ENCODE measurements around the gene CSTPP1.

GRCh38 chr11:46984548-46984947 lies 48.0 kb downstream of the CSTPP1 start:
- no peak for TF ChIP-seq CTCF (IDR thresholded peaks at IDR 0.05; ENCODE audit: insufficient read depth, low read length)
- TF ChIP-seq POLR2AphosphoS5 (IDR thresholded peaks at IDR 0.05; ENCODE audit: low read depth), result no peak
- TF ChIP-seq, protein P1, sequence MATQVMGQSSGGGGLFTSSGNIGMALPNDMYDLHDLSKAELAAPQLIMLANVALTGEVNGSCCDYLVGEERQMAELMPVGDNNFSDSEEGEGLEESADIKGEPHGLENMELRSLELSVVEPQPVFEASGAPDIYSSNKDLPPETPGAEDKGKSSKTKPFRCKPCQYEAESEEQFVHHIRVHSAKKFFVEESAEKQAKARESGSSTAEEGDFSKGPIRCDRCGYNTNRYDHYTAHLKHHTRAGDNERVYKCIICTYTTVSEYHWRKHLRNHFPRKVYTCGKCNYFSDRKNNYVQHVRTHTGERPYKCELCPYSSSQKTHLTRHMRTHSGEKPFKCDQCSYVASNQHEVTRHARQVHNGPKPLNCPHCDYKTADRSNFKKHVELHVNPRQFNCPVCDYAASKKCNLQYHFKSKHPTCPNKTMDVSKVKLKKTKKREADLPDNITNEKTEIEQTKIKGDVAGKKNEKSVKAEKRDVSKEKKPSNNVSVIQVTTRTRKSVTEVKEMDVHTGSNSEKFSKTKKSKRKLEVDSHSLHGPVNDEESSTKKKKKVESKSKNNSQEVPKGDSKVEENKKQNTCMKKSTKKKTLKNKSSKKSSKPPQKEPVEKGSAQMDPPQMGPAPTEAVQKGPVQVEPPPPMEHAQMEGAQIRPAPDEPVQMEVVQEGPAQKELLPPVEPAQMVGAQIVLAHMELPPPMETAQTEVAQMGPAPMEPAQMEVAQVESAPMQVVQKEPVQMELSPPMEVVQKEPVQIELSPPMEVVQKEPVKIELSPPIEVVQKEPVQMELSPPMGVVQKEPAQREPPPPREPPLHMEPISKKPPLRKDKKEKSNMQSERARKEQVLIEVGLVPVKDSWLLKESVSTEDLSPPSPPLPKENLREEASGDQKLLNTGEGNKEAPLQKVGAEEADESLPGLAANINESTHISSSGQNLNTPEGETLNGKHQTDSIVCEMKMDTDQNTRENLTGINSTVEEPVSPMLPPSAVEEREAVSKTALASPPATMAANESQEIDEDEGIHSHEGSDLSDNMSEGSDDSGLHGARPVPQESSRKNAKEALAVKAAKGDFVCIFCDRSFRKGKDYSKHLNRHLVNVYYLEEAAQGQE (IDR thresholded peaks at IDR 0.05; ENCODE audit: insufficient replicate concordance, low read depth), result no peak
- TF ChIP-seq GABPA (IDR thresholded peaks at IDR 0.05; ENCODE audit: low read depth), result no peak

Data from HL-60 (cell line).